Esophagus squamous epithelium (tissue), 5 donors: ENCODE results near the gene DNAI2. TPM values are rescaled to one million over a fixed set of nuclear protein-coding genes. Genes with fewer than 3 reads are reported as not detected.

Source experiments
- DNase-seq: peaks from one replicate; lab custom pipeline; 2025; lab: John Stamatoyannopoulos, UW
- H3K27ac ChIP-seq, 4 donors: fragments of 200-600 bp; sonication (generic); one replicate each; pipeline ENCODE4 v1.5.1; 2016 to 2019; ENCODE audit warnings: mild to moderate bottlenecking in 1 of 4
- H3K27me3 ChIP-seq, 4 donors: fragments of 200-600 bp; sonication (generic); 1 replicate in 3 of 4; 2 replicates in 1 of 4; pipeline versions ENCODE4 v1.5.1 to v1.6.0; 2017 to 2021; ENCODE audit warnings: antibody characterized with exemption in 1 of 4
- H3K36me3 ChIP-seq, 3 donors: fragments of 200-600 bp; sonication (generic); one replicate each; pipeline ENCODE4 v1.5.1; 2016 to 2019
- H3K4me1 ChIP-seq, 3 donors: fragments of 200-600 bp; sonication (generic); one replicate each; pipeline ENCODE4 v1.5.1; 2017 to 2019
- H3K4me3 ChIP-seq, 4 donors: fragments of 200-600 bp; sonication (generic); 1 replicate in 3 of 4; 2 replicates in 1 of 4; pipeline ENCODE4 v1.5.1; 2016 to 2019; ENCODE audit warnings: mild to moderate bottlenecking in 2 of 4, moderate library complexity in 1 of 4
- H3K9me3 ChIP-seq, 3 donors: fragments of 200-600 bp; sonication (generic); one replicate each; pipeline ENCODE4 v1.5.1; 2016 to 2019
- CTCF ChIP-seq, 6 experiments: fragments of 450-650 bp in 4 of 6; fragments of 200-600 bp in 2 of 6; sonication (generic) in 2 of 6; IDR thresholded peaks; one replicate each; pipeline ENCODE4 v1.5.1; 2016 to 2019; ENCODE audit warnings: antibody characterized with exemption in 6 of 6, mild to moderate bottlenecking in 4 of 6, moderate library complexity in 4 of 6
- POLR2A ChIP-seq, 4 donors: fragments of 450-650 bp; IDR thresholded peaks; one replicate each; pipeline ENCODE4 v1.6.1; 2017; ENCODE audit warnings: antibody characterized with exemption in 4 of 4, mild to moderate bottlenecking in 4 of 4, moderate library complexity in 3 of 4
- WGBS, 2 donors: methylation state at CpG; one replicate each; pipeline ENCODE4 v1.1.5; 2018; 5-methylcytosine and 5-hydroxymethylcytosine counted together
- intact Hi-C: fragments of 100-400 bp; cut with DNase I; formaldehyde crosslinking; loops from one replicate; pipeline ENCODE4 v1.15.0; 2022
- total RNA-seq, 4 donors: library from RNA; depleted of rRNA; stranded (reverse); fragments of >200 nt; gene quantifications; one replicate each; pipeline ENCODE4 v1.1.0, GENCODE V29; 2016
- donor health status: DM: yes; HTN: yes; CAD: no.

Gene DNAI2
- total RNA-seq, 4 donors from 2014 or later, result 0.19 TPM; not detected in 3

- 100% methylated on average over 1 to 2 of the region's 3 CpGs for WGBS, 2 donors
- Histone ChIP-seq H3K4me1 (peaks cover 15 to 32% (median 17%) of the 10 kb centered on the region in 3 donors), H3K36me3 (no peaks in the 10 kb centered on the region), H3K27me3 (peaks cover 4 to 83% (median 7%) of the 10 kb centered on the region in 4 donors), H3K27ac (no peak overlapping the region), H3K4me3 (no peak overlapping the region), H3K9me3 (no peaks in the 10 kb centered on the region)
- TF ChIP-seq POLR2A (IDR thresholded peaks at IDR 0.05) (no peak), CTCF (IDR thresholded peaks at IDR 0.05) (no peak)
- DNase-seq, result no peak
- intact Hi-C loops, result no loop called here
These were observed 54.5 kb downstream of the DNAI2 start for GRCh38 chr17:74328487-74328886.

- no peak for TF ChIP-seq POLR2A (IDR thresholded peaks at IDR 0.05)
- TF ChIP-seq CTCF (IDR thresholded peaks at IDR 0.05), result no peak
- no peaks in the 10 kb centered on the region for H3K36me3 ChIP-seq
- H3K4me3 ChIP-seq, result no peak overlapping the region
- H3K9me3 ChIP-seq, result no peaks in the 10 kb centered on the region
- H3K27ac ChIP-seq, result no peak overlapping the region
- no peak for DNase-seq
- intact Hi-C loops, result no loop called here
- H3K27me3 ChIP-seq, result peaks cover 4 to 83% (median 7%) of the 10 kb centered on the region in 4 donors
- H3K4me1 ChIP-seq, result peaks cover 15 to 32% (median 17%) of the 10 kb centered on the region in 3 donors
- 54 to 63% methylated on average over 3 of the region's 3 CpGs for WGBS, 2 donors
These were observed 55.3 kb downstream of the DNAI2 start for GRCh38 chr17:74329378-74329777.

GRCh38 chr17:74330446-74330845, 56.4 kb downstream of the DNAI2 start:
- Histone ChIP-seq H3K27me3 (peaks cover 4 to 83% (median 7%) of the 10 kb centered on the region in 4 donors), H3K4me1 (peaks cover 15 to 27% (median 17%) of the 10 kb centered on the region in 3 donors), H3K27ac (no peak overlapping the region), H3K4me3 (no peak overlapping the region), H3K9me3 (no peaks in the 10 kb centered on the region), H3K36me3 (no peaks in the 10 kb centered on the region)
- DNase-seq, result no peak
- 56% methylated on average over 5 of the region's 8 CpGs; no CpG with 5 or more reads in 1 of the 2 donors for WGBS, 2 donors
- no peak for TF ChIP-seq CTCF (IDR thresholded peaks at IDR 0.05)
- TF ChIP-seq POLR2A (IDR thresholded peaks at IDR 0.05), result no peak
- intact Hi-C loops, result no loop called here

- 71 to 76% methylated on average over 6 of the region's 7 CpGs for WGBS, 2 donors
- no peak for DNase-seq
- Histone ChIP-seq H3K27ac (no peak overlapping the region), H3K4me3 (no peak overlapping the region), H3K4me1 (peaks cover 0 to 10% (median 3%) of the 10 kb centered on the region in 3 donors), H3K36me3 (no peaks in the 10 kb centered on the region), H3K27me3 (peaks cover 0 to 77% (median 0%) of the 10 kb centered on the region in 4 donors), H3K9me3 (no peaks in the 10 kb centered on the region)
- no peak for TF ChIP-seq POLR2A (IDR thresholded peaks at IDR 0.05)
- intact Hi-C loops, result no loop called here
These were observed 58.1 kb downstream of the DNAI2 start for GRCh38 chr17:74332017-74332650.

GRCh38 chr17:74332763-74333283, 58.8 kb downstream of the DNAI2 start:
- H3K36me3 ChIP-seq, result no peaks in the 10 kb centered on the region
- intact Hi-C loops, result no loop called here
- H3K9me3 ChIP-seq, result no peaks in the 10 kb centered on the region
- H3K4me1 ChIP-seq, result peaks cover 0 to 9% (median 3%) of the 10 kb centered on the region in 3 donors
- no peak for DNase-seq
- H3K27me3 ChIP-seq, result peaks cover 0 to 75% (median 0%) of the 10 kb centered on the region in 4 donors
- 23% methylated on average over 10 to 11 of the region's 11 CpGs for WGBS, 2 donors
- H3K27ac ChIP-seq, result no peak overlapping the region
- no peak for TF ChIP-seq POLR2A (IDR thresholded peaks at IDR 0.05)
- TF ChIP-seq CTCF (IDR thresholded peaks at IDR 0.05), result no peak
- no peak overlapping the region for H3K4me3 ChIP-seq
